HK-2 (cell line): ENCODE results near the gene KRT17.
"Not testable (repeated sequence)": the region's sequence is repeated elsewhere in the genome, so short reads cannot be mapped to it uniquely, and the experiment has no call there.

ENCODE experiments used
- DNase-seq: peaks from one replicate; pipeline ENCODE4 v3.0.0-alpha.2; 2018; ENCODE audit not compliant: unreplicated experiment

The KRT17 gene

GRCh38 chr17:41633556-41634199, 9.3 kb upstream of the KRT17 start:
- DNase-seq = no peak

- DNase-seq = no peak
These were observed 8.2 kb upstream of the KRT17 start for GRCh38 chr17:41632482-41633105.

- DNase-seq = no peak
These were observed 7.5 kb upstream of the KRT17 start for GRCh38 chr17:41631898-41632285.

DNA sequence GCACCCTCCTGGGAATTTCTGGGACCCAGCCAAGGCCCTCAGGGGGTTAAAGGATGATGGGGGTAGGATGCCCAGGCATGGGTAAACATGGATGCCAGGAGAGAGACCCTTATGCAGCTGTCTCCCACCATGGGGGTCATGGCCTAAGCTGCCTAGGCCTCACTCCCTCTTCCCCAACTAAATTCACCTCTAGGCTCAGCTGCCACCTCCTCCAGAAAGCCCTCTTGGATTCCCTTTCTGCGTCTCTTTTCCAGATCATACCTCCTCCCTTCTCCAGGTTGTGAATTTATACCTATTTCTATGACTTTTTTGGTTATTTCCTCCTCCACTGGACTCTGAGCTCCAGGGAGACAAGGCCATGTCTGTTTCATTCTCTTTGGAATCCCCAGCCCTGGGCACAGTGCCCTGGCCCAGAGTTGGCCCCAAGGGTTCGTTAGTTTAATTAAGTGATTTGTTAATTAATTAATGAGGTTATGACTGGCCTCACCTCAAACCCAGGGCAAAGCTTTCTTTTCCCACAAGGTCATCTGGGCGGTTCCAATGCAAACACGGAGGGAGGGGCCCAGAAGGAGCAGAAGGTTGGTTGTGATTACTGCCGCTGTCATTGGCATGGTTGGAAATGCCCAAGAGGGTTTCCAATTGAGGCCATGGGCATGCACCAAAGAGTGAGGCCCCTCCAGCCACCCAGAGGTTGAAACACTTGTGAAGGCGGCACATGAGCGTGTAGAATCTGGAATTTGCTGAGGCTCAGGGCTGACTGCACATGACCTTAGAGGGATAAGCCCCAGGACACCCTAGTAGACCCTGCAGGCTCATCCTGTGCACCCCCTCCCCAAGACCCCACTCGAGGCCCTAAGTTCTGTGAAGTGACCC, 6.9 kb upstream of the KRT17 start:
- DNase-seq = no peak

DNA sequence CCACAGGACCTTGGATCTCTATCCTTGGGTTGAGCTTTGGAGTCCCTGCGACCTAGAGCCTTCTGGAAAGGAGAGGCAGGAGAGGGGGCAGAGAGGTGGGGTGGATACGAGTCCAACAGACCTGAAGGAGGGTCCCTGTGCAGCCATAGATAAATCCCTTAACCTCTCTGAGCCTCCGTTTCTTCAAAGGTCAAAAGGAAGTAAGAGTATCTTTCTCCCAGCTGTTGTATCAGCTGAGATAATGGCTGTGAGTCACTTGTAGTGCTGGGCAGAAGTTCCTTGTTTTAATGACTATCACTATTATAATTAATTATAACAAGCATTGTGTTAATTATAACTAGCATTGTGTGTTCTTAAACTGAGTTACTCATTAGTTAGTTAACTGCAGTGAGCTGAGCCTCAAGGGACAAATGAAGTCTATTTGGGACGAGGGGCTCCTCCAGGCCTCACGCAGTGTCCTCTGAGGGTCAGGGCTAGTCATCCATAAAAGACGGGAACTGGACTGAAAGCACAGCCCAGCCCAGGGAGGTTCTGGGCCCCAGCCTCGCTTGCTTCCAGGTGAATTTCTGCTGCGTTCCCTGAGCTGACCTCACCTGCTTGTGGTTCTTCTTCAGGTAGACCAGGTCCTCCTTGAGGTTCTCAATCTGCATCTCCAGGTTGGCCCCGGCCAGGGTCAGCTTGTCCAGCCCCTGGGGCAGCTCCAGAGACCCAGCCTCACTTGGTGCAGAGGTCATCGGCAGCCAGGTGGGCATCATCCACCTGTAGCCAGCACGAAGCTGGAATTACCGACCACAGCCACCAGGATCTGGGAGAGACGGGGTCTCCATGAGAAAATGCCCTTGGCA, 5.7 kb upstream of the KRT17 start:
- DNase-seq = no peak

DNA sequence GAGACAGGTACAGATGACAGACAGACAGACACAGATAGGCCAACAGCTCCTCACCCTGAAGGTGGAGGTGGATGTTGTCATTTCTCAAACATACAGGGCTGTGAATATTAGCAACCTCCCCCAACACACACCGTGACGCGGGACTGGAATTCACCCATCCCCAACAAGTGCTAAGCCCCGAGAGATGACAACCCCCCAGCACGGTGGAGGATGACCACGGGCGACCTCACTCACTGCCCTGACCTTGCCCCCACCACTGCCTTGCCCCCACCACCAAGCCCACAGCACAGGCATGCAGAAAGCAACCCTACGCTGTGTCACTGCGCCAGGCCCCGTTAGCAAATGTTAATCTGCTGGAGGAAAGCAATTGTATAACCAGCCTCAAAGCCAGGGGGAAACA, 4.9 kb upstream of the KRT17 start:
- DNase-seq = no peak

DNA sequence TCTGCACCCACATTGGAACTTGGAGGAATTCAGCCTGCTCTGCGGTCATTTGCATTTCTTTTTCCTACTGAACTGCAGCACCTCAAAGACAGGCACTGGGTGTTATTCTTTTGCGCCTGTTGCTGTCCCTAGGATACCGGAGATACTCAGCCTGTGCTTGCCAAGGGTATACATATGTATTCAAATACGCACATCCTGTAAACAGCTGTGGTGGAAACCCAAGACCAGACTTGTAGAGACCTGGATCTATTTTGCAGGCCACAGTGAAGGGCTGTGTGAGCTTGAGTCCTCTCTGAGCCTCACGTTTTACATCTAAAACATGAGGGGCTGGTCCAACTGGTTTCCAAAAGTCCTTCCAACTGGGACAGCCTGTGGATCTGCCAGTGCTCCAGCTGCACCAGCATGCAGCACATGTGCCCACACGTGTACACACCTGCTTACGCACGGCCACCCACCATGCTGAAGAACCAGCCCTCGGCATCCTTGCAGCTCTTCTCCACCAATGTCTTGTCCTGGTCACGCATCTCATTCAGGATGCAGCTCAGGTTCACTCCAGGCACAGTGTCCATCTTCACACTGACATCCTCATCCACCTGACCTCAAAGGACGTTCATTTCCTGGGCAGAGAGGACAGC, 4.4 kb upstream of the KRT17 start:
- not testable (repeated sequence) for DNase-seq

GRCh38 chr17:41628073-41628370, 3.6 kb upstream of the KRT17 start:
- DNase-seq = not testable (repeated sequence)

DNA sequence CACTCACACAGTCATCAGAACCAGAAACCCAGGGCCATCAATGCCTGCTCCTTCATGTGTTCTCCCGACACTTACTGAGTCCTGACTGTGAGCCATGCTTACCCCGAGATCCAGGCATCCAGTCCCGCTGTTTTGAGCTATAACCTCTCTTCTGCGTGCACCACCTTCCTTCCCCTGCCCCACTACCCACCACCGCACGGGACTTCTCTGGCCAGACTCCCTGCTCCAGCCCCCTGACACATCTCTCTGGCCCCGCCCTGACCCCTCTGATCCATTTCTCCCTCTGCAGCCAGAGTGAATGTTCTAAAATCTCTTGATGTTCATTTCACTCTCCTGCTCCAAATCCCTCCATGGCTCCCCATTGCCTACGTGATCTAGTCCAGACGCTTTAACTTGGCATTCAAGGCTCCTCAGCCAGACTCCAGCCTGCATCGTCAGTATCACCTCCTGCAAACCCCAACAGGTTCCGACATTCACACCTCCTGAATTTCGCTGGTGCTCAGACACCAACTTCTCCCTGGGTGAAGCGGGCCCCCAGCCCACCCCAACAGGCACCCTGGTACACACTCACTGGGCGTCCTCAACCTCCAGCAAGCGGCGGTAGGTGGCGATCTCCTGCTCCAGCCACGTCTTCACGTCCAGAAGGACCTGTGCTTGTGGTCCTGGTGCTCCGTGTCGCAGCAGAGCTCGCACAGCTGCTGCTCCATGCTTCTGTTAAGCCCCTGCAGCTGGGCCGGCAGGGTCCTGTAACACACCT, 3.1 kb upstream of the KRT17 start:
- DNase-seq = no peak

GRCh38 chr17:41626914-41627295, 2.5 kb upstream of the KRT17 start:
- DNase-seq = not testable (repeated sequence)

DNA sequence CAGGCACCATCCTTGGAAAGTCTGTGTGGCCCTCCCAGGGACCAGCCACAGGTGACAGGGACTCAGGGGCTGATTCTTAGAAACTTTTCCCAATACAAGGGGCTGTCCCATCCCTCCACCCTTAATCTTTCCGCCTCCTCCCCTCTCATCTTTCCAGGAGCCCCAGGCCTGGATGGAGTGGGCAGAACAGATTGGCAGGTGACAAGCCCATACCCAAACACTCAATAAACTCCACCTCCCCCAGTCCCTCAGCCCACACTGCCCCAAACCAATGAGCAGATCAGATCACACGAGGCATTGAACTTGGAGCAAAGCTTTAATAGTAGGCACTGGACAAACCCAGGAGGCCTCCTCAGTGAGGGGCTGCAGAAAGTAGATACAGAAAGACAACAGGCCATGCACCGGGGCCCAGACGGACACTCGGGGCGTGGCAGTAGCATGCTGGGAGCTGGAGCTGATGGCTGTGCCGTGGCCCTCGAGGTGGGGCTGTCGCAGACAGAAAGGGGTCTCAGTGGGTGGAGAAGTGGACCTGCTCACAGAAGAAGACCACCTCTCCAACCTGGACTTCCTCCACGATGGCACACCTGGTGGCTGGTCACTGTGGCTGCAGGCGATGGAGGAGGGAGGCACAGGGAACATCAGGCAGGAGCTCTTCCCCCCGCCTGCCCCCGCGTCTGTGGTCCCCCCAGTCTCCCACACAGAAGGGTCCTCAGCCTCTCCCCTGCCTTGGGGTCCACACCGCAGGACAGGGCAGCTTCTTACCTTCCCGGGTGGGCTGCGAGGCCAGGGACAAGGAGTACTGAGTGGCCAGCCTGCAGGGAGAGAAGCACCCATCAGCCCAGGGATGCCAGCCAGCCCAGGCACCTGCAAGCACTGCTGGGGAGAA, 1.9 kb upstream of the KRT17 start:
- not testable (repeated sequence) for DNase-seq

DNA sequence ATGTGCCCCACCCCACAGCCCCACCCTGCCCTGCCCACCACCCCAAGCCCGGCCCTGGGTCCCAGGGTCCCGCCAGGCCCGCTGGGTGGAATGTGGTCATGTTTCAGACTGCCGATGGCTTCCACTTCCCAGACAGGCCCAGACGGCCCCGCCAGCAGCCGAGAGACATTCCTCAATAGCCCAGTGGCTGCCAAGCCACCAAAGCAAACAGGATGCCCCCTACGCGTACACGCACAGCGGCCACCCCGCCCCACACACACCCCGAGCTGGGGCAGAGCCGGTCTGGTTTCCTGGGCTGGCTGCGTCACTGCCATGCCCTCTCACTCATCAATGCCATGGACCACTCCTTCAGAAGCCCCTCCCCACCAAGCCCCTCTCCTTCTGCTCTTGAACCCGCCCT, 1.2 kb upstream of the KRT17 start:
- DNase-seq = no peak

- DNase-seq = not testable (repeated sequence)
These were observed 1.1 kb downstream of the KRT17 start for GRCh38 chr17:41623184-41623861.

DNA sequence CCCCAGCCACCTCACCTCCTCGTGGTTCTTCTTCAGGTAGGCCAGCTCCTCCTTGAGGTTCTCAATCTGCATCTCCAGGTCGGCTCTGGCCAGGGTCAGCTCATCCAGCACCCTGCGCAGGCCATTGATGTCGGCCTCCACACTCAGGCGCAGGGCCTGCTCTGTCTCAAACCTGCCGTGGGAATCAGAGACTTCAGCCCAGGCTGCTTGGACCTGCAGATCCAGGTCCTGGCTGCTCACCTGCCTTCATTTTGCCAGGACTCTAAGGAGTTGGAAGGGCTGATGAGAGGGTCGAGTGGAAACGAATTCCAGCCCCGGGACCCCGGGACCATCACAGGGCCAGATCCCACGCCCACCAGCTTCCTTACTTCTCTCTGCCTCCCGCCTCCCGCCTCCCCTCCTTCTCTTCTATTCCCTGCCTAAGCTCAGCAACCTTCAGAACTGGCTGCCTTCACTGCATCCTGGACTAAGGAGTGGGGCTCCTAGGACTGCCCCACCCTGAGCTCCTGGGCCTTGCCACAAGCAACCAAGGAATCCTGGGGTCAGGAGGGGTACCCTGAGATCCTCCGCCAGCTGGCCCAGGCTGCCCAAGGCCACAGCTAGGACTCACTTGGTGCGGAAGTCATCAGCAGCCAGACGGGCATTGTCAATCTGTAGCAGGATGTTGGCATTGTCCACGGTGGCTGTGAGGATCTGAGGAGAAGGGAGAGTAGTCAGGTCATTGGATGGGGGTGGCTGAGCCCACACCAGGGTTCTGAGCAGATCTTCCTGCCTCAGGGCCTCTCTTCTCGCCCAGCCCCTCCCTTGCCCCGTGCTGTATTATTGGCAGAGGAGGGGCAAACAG, 1.8 kb downstream of the KRT17 start:
- not testable (repeated sequence) for DNase-seq

DNA sequence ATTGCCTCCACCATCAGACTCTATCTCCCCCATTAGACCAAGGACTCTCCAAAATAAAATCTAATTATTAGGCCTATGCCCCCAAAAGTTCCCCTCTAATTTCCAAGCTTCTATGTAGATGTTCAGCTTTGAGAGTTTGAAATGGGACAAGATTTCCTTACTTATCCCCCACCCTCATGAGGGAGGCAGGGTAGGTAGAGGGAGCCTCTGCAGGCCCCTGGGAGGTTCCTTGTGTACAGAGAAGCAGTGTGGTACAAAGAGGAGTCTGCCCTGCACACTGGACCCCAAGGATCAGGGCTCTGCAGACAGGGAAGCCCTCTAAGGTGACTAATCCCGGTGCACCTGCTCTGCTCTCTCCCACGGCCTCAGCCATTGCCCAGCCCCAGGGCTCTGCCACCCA, 2.5 kb downstream of the KRT17 start:
- DNase-seq = no peak

DNA sequence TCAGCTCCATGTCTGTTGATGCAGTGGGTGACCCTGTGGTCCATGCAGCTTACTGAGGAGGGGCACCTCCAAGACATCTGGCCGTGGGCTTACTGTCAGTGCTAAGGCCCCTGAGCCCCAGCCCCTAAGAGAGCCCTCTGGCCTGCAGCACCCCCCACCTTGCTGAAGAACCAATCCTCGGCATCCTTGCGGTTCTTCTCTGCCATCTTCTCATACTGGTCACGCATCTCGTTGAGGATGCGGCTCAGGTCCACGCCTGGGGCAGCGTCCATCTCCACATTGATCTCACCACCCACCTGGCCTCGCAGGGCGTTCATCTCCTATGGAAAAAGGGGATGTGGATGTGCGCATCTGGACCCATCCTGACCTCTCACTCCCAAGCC, 2.9 kb downstream of the KRT17 start:
- not testable (repeated sequence) for DNase-seq

GRCh38 chr17:41620583-41621434, 3.6 kb downstream of the KRT17 start:
- DNase-seq = no peak
